ENCODE results near the gene HDAC11.
"Not testable (repeated sequence)": the region's sequence is repeated elsewhere in the genome, so short reads cannot be mapped to it uniquely, and the experiment has no call there.

HDAC11 gene

DNA sequence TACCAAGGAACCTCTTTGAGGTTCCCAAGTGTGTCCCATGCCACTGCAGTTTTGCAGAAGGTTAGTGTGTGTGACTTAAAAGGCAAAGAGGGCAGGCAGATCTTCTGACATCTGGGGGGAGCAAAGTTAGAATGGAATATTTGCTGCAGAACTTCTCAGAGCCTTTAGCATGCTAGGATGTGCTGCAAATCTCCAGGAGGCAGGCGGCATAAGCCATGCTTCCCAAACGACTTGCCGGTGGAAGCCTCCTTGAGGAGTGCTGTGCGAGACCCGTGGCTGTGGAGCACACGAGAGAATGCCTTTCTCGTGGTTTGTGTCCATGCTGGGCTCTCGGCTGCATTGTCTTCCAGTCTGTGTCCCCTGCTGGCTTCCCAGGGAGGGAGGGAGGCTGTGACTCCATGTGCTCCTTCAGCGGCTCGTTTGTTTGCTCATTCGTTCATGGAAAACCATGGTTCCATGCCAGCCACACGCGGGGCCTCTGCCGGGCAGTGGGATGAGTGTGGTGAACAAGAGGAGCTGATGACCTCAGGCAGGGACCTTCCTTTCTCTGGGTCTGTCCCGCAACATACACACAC lies 13.8 kb downstream of the HDAC11 start:
- DNase-seq: no peak

DNA sequence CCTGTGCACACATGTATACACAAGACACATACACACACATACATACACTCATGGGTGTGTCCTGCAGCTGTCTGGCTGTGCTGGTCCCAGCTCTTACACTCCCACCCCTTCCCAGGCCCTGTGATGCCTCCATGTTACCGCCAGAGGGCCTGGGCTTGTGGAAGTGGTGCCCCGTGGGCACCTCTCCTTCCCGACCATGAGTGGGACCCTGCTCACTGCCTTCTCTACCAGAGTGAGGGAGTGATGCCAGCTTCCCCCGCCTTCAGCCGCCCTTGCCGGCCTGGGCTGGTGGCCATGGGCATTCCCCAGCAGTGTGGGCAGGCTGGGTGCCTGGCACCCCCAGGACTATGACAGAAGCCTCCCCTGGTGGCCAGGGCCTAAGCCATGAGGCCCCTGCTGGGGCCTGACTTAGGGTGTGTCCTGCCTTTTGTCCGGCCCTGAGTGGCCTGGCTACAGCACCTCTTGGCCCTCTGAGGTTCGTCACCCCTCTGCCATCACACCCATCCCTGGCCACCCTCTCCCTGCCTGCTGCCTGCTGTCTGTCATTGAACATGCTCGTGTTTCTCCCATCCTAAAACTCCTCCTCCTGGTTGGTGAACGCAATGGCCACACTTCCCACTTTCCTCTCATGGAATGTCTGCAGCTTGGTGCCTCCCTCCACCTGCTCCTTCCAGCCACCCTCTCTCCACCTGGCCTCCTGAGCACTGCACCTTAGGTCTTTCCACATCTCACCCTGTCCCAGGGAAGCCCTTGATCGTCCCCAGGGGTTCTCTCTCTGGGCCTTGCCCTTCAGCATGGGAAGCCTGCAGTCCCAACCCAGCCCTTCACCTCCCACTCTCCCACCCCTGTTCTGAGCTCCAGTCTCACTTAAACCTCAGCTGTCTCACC lies 14.6 kb downstream of the HDAC11 start:
- peak; percentile 42 for DNase-seq

DNA sequence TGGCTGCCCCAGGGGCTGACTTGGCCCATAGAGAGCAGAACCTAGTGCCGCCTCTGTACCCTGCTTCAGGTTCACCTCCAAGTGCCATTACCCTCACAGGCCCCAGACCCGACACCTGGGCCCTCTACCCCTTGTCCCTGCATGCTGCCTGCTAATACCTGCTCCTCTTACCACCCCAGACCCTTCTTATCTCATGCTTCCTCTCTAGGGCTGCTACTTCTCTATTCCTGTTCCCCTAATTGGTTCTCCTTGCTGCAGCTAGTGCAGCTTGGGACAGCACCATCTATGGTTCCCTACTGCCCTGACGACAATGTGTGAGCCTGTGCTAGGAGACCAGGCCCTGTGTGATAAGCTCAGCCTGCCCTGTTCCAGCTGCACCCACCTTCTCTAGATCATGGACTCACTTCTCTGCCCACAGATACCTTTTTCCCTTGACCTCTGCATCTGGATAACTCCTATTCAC lies 15.3 kb downstream of the HDAC11 start:
- no peak for DNase-seq

DNA sequence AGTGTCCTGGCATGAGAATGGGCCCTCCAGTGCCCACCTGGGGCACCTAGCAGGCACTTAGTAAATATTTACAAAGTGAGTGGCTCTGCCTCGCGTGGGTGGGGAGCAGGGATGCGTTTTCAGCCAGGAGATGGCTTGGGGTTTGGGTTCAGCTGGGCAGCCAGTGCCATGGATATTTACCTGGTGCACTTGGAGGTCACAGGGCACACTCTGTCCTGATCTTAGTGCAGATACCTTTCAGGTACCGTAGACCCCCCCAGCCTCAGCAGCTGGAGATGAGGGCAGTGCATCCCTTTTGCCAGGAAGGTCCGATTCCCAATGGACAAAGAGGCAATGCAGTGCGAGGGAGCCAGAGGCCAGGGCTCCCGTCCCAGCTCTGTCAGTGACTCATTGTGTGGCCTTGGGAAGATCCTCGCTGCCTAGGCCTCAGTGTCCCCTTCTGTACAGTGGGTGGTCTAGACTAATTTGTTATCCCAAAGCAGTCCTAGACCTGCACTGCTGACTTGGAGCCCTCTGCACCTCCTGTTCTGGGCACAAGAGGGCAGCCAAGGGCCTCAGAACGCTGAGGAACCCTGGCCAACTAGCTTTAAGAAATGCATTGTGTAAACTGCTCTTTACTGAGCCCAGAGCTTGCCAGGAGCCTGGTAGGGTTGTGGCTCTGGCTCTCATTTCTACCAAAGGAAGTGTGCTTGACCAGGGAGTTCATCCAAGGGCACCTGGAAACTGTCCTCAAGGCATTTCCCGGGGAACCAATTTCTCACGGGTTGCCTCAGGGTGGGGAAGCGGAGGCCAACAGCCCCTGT lies 16.0 kb downstream of the HDAC11 start:
- DNase-seq: peak; percentile 79

DNA sequence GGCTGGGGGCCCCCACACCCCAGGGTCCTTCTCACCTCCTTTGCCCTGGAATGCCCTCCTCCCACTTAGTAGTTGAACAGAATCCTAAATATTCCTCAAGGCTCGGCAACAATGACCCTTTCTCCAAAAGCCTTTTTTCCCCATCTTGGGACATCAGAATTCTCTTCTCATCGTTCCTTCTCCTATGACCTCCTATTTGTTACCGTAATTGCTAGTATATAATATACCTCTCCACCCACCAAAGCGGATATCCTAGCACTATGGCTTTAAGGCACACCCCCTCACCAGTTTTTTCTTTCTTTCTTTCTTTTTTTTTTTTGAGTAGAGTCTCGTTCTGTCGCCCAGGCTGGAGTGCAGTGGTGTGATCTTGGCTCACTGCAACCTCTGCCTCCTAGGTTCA lies 16.8 kb downstream of the HDAC11 start:
- no peak for DNase-seq

DNA sequence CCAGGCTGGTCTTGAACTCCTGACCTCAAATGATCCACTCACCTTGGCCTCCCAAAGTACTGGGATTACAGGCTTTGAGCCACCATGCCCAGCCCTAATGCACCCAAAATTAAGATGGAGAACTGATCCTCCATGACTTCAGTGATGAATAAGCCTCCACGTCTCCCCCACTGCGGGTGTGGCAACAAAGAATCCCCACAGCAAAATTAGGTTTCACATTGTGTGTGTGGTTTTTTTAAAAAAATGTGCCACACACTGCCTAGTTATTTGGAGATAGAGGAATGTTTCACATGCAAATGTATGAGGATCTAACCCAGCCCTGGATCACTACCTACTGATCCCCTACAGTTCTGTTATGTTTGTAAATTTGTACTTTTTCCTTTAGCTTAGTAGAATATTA lies 17.3 kb downstream of the HDAC11 start:
- DNase-seq: peak; percentile 48

DNA sequence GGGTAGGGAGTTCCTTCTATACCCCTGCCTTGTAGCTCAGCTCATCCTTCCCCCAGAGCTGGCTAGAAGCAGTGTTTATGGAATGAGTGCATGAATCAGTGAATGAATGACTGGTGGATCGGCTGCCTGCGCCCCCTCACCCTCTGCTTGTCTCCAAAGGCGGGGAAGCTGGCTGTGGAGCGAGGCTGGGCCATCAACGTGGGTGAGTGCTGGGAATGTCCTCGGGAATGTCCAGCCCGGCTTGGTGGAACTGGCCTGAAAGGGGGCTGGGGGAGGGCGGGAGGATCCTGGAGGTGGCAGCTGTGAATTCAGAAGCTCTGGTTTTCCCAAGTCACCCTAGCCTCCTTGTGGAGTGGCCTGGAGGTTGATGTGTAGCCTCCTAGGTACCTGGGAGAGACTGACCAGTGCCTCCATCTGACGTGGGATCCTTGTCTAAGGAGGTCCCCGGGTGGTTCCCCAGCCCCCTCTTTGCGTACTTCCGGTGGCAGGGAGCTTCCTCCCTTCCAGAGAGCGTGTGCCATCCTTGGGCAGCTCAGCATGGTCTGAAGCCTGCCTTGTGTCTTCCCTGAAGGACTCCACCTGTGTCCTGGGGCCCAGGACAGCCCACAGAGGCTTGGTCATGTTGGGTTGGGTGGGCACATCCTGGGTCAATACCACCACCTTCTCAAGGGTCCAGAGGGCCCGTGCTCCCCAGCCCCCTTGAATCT lies 18.4 kb downstream of the HDAC11 start:
- DNase-seq: no peak

DNA sequence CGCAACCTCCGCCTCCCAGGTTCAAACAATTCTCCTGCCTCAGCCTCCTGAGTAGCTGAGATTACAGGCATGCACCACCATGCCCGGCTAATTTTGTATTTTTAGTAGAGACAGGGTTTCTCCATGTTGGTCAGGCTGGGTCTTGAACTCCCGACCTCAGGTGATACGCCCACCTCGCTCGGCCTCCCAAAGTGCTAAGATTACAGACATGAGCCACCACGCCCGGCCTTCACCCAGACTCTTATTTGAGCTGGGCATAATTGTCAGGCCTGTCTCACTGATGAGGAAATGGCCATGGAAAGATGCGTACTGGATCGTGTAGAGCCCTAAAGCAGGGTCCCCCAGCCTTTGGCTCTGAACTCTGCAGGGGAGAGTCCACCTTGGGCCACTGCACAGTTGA lies 19.1 kb downstream of the HDAC11 start:
- not testable (repeated sequence) for DNase-seq

DNA sequence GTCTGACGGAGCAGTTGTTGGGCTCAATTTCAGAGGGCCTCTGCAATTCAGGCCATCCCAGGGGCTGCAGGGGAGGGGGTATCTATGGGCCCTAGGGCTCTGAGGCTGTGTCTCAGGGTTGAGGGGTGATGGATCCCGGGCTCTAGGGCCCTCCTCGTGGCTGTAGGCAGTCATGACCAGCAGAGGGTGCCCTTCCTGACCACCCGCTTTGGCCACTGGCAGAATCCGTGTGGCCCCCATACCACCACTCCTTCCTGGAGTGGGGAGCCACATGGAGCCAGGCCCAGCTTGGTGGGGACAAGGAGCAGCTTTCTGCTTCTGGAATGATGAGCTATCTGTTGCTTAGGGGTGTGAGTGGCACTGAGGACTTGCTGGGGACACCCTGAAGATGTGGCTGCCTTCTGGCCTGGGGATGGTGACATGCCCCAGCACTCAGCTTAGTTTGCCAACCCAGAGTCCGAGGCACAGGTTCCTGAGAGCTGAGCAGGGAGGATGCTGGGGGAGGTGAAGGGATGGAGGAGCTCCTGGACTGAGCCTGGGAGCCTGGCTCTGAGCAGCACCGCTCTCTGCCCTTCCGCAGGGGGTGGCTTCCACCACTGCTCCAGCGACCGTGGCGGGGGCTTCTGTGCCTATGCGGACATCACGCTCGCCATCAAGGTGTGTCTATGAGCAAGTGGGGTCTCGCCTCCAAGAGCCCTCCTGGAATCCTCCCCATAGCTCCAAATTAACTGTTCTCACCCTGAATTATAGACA lies 20.2 kb downstream of the HDAC11 start:
- peak; percentile 37 for DNase-seq

DNA sequence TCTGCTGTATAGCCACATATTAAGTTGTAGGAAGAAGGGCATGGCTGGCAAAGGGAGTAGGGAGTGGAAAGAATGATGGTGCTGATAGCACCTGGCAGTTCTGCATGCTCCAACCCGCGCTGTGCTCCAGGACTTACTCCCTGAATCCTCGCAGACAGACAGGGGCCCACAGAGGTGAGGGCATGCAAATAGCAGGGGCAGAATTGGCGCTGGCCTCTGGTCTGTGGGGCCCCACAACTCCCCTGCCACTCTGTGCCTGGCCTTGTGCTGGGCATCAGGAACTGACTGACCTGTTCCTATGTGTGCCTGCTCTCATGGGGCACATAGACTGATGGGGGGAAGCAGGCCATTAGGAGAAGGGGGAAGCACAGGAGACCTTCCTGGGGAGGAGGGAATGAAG lies 20.9 kb downstream of the HDAC11 start:
- DNase-seq: no peak

DNA sequence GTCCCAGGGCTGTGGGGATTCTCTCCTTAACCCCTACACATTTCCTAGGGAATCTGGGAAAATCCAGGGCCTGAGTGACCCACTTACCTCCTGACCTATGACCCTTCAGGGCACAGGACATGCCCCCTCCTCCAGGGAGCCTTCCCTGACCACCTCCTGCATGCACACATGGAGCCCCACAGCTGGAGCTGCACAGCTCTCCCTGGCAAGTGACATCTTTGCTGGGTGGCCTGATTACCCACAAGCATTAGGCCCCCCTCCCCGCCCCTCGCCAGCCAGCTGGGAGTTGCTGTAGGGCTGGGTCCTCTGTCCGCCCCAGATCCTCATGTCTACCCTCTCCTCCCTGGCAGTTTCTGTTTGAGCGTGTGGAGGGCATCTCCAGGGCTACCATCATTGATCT lies 21.4 kb downstream of the HDAC11 start:
- DNase-seq: no peak

DNA sequence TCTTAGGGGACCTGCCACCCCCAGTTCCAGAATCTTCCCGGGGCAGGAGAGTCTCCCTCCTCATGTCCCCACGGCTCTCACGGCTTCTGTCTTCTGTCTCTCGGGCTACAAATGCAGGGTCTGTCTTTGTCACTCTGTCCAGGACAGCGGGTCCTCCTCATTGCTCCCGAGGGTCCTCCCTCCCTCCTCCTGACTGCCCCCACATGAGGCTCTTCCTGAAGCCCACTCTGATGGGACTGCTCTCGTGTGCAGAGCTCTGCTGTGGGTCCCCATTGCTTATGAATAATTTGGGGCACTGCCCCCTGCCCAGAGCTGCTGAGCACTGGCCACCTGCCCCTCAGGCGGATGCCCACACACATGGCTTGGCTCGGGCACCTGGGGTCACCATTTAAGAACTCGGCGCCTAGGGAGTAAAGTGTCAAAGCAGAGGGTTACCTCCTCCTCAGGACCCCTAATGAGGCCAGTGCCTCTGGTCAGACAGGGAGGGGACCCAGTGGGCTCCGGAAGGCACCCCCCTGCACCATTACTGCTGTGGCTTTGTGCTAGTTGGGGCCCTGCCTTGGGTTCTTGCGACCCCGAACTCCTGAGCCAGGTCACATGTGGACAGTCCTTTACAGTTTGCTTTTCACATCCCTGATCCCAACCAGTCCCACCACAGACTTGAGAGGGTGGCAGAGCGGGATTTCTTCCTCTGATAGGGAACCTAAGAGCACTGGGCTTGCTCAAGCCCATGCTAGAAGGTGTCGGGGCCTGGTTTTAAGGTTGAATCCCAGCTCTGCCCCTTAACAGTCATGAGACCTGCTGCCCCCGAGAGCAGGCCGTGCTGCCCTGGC lies 22.1 kb downstream of the HDAC11 start:
- DNase-seq: no peak

DNA sequence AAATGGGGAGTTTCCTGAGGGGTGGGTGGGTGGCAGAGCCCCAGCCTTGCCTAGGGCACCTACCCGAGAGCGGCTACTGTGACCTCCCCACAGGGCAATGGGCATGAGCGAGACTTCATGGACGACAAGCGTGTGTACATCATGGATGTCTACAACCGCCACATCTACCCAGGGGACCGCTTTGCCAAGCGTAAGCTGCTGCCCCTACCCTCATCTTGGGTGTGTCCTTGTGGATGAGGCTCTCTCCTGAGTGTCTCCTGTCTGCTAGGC lies 22.6 kb downstream of the HDAC11 start:
- DNase-seq: no peak

DNA sequence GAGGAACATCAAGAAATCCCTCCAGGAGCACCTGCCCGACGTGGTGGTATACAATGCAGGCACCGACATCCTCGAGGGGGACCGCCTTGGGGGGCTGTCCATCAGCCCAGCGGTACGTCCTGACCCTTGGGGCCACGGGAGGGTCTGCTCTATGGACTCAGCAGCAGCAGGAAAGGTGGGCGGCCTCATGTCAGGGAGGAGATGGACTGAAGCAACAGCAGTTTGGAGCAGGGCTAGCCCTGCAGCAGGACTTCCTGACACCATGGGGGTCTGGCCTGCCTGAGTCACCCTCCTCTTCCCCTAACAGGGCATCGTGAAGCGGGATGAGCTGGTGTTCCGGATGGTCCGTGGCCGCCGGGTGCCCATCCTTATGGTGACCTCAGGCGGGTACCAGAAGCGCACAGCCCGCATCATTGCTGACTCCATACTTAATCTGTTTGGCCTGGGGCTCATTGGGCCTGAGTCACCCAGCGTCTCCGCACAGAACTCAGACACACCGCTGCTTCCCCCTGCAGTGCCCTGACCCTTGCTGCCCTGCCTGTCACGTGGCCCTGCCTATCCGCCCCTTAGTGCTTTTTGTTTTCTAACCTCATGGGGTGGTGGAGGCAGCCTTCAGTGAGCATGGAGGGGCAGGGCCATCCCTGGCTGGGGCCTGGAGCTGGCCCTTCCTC lies 24.2 kb downstream of the HDAC11 start:
- peak; percentile 97 for DNase-seq

DNA sequence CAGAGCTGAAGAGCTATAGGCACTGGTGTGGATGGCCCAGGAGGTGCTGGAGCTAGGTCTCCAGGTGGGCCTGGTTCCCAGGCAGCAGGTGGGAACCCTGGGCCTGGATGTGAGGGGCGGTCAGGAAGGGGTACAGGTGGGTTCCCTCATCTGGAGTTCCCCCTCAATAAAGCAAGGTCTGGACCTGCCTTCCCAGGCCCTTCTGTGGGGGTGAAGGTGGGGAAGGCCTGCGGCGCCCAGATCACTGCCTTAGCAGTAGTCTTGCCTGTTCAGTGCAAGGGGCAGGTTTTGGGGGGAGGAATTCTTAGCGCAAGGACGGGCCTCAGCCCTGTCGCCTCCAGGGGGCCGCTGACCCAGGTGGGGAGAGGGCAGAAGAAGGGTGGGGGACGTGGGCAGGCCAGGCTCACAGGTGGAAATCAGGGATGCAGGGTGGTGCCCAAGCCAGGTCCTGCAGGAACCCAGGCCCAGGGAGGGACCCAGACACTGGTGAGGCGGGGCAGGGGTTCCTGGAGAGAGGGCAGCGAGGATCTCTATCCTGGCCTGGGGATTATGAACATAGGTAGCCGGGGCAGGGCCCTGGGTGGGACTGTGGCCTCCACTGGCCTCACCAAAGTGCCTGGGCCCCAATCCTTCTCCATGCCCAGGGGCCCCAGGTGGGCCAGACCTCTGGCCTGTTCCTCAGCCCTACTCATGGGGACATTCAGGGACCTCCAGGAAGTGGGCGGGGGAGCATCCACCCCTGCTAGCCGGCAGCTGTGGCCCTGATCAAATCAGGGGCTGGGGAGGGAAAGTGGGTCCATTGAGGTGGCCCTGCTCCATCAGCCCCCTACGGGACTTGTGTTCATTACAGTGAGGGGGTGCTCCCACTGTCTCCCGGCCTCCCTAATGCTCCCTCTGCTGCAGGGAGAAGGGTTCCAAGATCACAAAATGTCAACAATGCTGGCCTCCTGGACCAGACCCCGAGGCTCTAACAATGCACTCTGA lies 25.3 kb downstream of the HDAC11 start:
- DNase-seq: no peak

DNA sequence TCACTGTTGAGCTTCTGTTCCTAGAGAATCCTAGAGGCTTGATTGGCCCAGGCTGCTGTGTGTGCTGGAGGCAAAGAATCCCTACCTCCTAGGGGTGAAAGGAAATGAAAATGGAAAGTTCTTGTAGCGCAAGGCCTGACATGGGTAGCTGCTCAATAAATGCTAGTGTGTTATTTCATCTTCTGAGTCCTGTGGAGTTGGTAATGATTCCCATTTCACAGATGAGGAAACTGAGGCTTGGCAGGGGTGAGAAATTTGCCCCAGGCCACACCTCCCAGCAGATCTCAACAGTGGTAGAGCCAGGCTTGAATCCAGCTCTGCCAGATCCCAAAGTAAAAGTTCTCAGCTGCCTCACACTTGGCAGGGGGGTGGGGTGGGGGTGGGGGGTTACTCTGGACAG lies 26.1 kb downstream of the HDAC11 start:
- DNase-seq: no peak

DNA sequence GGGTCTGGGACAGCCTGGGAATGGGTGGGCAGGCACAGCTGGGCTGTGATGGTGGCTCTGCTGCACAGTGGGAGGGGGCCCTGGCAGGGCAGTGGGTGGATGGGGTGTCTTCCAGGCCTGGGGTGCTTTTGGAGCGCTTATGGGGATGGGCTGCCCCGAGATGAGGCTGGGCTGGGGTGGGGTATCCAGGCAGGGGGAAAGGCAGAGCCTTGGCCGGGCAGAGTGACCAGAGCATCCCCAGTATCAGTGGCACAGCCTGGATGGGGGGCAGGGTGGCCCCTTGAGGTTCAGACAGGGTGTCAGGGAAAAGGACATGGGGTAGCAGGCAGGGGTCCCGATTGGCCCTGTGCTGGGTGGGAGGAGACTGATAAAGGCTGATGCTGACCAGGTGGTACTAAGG lies 26.6 kb downstream of the HDAC11 start:
- no peak for DNase-seq

DNA sequence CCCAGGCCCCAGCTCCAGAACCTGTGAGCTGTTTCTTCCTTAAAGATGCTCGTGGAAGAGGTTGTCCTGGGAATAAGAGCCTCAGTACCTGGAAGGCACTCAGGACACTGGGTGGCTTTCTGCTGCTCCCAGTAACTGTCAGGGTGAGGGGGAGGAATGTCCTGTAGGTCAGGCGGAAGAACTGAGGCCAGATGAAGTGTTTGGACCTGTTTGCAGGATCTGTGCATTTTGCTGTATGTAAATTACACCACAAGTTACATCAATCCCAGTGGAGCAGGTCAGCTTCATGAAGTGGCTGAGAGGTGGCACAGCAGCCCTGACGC lies 27.1 kb downstream of the HDAC11 start:
- DNase-seq: no peak

DNA sequence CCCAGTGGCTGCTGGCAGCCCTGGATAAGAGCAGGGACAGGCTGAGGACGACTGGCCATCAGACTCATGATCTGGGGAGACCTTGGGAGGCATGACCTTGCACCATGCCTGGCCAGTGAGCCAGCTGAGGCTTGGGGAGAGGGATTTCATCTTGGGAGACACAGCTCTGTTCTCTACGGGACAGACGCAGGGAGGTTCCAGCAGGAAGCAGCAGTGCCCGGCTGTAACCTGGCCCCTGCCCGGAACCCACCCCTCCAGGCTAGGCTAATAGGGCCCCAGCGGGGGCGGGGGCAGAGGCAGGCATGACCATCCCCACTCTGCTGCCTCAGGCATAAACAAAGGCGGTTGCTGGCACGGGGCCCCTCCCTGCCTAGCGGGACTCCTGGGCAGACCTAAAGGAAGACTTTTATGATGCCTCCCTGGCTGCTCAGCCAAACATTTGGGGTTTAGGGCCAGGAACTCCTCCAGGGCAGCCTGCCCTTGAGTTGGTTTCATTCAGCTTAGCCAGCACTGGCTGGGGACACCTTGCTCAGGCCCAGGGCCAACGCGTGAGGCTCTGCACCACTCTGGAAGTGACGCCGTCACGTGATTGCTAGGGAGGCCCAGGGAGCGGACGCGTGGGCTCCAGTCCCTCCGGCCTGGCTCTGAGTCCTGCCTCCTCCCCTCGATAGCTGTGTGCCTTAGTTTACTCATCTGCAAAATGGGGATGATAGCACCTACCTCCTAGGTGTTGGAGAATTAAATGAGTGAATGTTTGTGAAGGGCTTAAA lies 27.6 kb downstream of the HDAC11 start:
- DNase-seq: peak; percentile 74
